Activated T-cell treated with anti-CD3 and anti-CD28 coated beads for 4 hours (primary cell): Measurements from ENCODE around the gene SHROOM4.

Experiments used
- DNase-seq: peaks from one replicate; pipeline ENCODE4 v3.0.0-alpha.2; 2020

SHROOM4 gene

GRCh38 chrX:50813843-50814661 is at the start of gene SHROOM4:
Gene SHROOM4 (minus strand): TSS chrX:50814194. CDS start chrX:50814018, 176 bp downstream.
- no peak for DNase-seq

GRCh38 chrX:50863471-50863870 is 49.5 kb upstream of the SHROOM4 start:
- DNase-seq: no peak

- no peak for DNase-seq
These were observed 46.5 kb upstream of the SHROOM4 start for GRCh38 chrX:50860518-50860917.

GRCh38 chrX:50858548-50858947 is 44.6 kb upstream of the SHROOM4 start:
- DNase-seq: no peak

- DNase-seq: no peak
These were observed 39.4 kb upstream of the SHROOM4 start for GRCh38 chrX:50853399-50853798.

GRCh38 chrX:50852524-50852923 is 38.5 kb upstream of the SHROOM4 start:
- no peak for DNase-seq

- no peak for DNase-seq
These were observed 28.2 kb upstream of the SHROOM4 start for GRCh38 chrX:50842221-50842620.

- DNase-seq: no peak
These were observed 25.7 kb upstream of the SHROOM4 start for GRCh38 chrX:50839730-50840129.

GRCh38 chrX:50838820-50839600 is 25.0 kb upstream of the SHROOM4 start:
- no peak for DNase-seq

- no peak for DNase-seq
These were observed 14.0 kb upstream of the SHROOM4 start for GRCh38 chrX:50827996-50828395.

GRCh38 chrX:50825825-50826224 is 11.8 kb upstream of the SHROOM4 start:
- DNase-seq: no peak

- DNase-seq: no peak
These were observed 5.0 kb upstream of the SHROOM4 start for GRCh38 chrX:50818986-50819385.

- no peak for DNase-seq
These were observed 1.1 kb upstream of the SHROOM4 start for GRCh38 chrX:50815120-50815519.

- no peak for DNase-seq
These were observed 707 bp upstream of the SHROOM4 start for GRCh38 chrX:50814701-50815100.

GRCh38 chrX:50812995-50813842 is 775 bp downstream of the SHROOM4 start:
- DNase-seq: no peak

- no peak for DNase-seq
These were observed 8.7 kb downstream of the SHROOM4 start for GRCh38 chrX:50805276-50805675.

GRCh38 chrX:50801135-50801534 is 12.9 kb downstream of the SHROOM4 start:
- DNase-seq: no peak

- no peak for DNase-seq
These were observed 14.4 kb downstream of the SHROOM4 start for GRCh38 chrX:50799531-50799961.

- no peak for DNase-seq
These were observed 15.2 kb downstream of the SHROOM4 start for GRCh38 chrX:50798783-50799182.

GRCh38 chrX:50787099-50787498 is 26.9 kb downstream of the SHROOM4 start:
- DNase-seq: no peak

GRCh38 chrX:50780144-50780543 is 33.9 kb downstream of the SHROOM4 start:
- no peak for DNase-seq

- no peak for DNase-seq
These were observed 34.3 kb downstream of the SHROOM4 start for GRCh38 chrX:50779694-50780093.

- no peak for DNase-seq
These were observed 35.7 kb downstream of the SHROOM4 start for GRCh38 chrX:50778272-50778671.
